ENCODE results near the gene TTC23. TPM values are rescaled to one million over a fixed set of nuclear protein-coding genes. Genes with fewer than 3 reads are reported as not detected.

The TTC23 gene
- total RNA-seq, 1 experiment from 2014 or later = 17.8 TPM

- Mint-ChIP-seq H3K27ac (no peak overlapping the region), H3K27me3 (ENCODE audit: low read depth) (peaks cover 56% of the 10 kb centered on the region), H3K4me3 (peak overlapping the region; percentile 53), H3K36me3 (no peaks in the 10 kb centered on the region), H3K9me3 (no peaks in the 10 kb centered on the region), H3K4me1 (0 out of 2 replicates have a peak, but pooled peaks cover 4% of the 10 kb centered on the region)
- POLR2A ChIA-PET = no interaction called here
- no peak for ATAC-seq
- TF ChIP-seq E2F5 (CRISPR knock-in tag; IDR thresholded peaks at IDR 0.05) (no peak), PRDM15 (CRISPR knock-in tag; IDR thresholded peaks at IDR 0.05) (no peak), TP53 (CRISPR knock-in tag; IDR thresholded peaks at IDR 0.05) (no peak), SOX15 (CRISPR knock-in tag; IDR thresholded peaks at IDR 0.05) (no peak), RELA (CRISPR knock-in tag; IDR thresholded peaks at IDR 0.05; ENCODE audit: borderline replicate concordance) (no peak), MLX (CRISPR knock-in tag; IDR thresholded peaks at IDR 0.05) (no peak), CBFB (CRISPR knock-in tag; IDR thresholded peaks at IDR 0.05; ENCODE audit: low read depth) (no peak), CDX4 (CRISPR knock-in tag; IDR thresholded peaks at IDR 0.05; ENCODE audit: borderline replicate concordance) (no peak), ETV6 (CRISPR knock-in tag; IDR thresholded peaks at IDR 0.05) (no peak), IRF2 (CRISPR knock-in tag; IDR thresholded peaks at IDR 0.05; ENCODE audit: borderline replicate concordance, low read depth) (no peak), NR2C2 (CRISPR knock-in tag; IDR thresholded peaks at IDR 0.05) (no peak), SMAD4 (CRISPR knock-in tag; IDR thresholded peaks at IDR 0.05) (no peak), PREB (CRISPR knock-in tag; IDR thresholded peaks at IDR 0.05; ENCODE audit: borderline replicate concordance) (no peak), ZNF532 (CRISPR knock-in tag; IDR thresholded peaks at IDR 0.05; ENCODE audit: borderline replicate concordance) (no peak), ERG (CRISPR knock-in tag; IDR thresholded peaks at IDR 0.05) (no peak), CTCF (IDR thresholded peaks at IDR 0.05) (no peak), ZBTB43 (CRISPR knock-in tag; IDR thresholded peaks at IDR 0.05) (no peak), HMGA2 (CRISPR knock-in tag; IDR thresholded peaks at IDR 0.05) (no peak)
- no peak for DNase-seq (ENCODE audit: low spot score)
- CTCF ChIA-PET = interaction anchor here (1.0 to 2.1 kb wide), 11 partner anchors 8 to 160 kb away, joined by 3 to 11 read pairs (median 6); partner anchors contain the start of gene LRRC28
Measured at GRCh38 chr15:99106417-99107220, 142.8 kb downstream of the TTC23 start.

Measured in WTC11 (cell line).